ENCODE data around the gene COL4A2.

DNA sequence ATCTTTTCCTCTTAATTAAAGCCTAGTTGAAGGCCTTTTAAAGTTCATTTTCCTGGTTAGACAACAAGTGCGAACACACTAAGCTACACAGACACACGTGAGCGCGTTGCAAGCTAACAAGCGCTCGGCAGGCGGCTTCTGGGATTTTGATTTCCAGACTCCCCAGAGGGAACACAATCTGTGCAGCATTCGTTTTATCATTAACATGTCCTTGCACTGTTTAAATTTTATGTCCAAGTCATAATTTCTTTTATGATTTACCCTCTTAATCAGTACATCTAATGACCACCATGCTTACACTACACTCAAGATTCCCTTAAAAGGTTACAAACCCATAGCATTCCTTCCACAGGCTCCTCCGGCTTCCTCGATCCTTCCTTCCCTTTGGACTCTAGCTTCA, 16.9 kb upstream of the COL4A2 start:
- TF ChIP-seq, protein P1, sequence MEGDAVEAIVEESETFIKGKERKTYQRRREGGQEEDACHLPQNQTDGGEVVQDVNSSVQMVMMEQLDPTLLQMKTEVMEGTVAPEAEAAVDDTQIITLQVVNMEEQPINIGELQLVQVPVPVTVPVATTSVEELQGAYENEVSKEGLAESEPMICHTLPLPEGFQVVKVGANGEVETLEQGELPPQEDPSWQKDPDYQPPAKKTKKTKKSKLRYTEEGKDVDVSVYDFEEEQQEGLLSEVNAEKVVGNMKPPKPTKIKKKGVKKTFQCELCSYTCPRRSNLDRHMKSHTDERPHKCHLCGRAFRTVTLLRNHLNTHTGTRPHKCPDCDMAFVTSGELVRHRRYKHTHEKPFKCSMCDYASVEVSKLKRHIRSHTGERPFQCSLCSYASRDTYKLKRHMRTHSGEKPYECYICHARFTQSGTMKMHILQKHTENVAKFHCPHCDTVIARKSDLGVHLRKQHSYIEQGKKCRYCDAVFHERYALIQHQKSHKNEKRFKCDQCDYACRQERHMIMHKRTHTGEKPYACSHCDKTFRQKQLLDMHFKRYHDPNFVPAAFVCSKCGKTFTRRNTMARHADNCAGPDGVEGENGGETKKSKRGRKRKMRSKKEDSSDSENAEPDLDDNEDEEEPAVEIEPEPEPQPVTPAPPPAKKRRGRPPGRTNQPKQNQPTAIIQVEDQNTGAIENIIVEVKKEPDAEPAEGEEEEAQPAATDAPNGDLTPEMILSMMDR (IDR thresholded peaks at IDR 0.05): no peak
- TF ChIP-seq POLR2A (IDR thresholded peaks at IDR 0.05): no peak
